Loucy (cell line): Measurements from ENCODE around the gene CSF3R.

Experiments used
- H2AFZ ChIP-seq: fragments of 200-600 bp; sonication (generic); 2 replicates; pipeline ENCODE4 v1.6.0; 2016; ENCODE audit warnings: antibody characterized with exemption, mild to moderate bottlenecking, low read length, moderate library complexity
- H3F3A ChIP-seq: fragments of 200-600 bp; 2 replicates; pipeline ENCODE4 v1.6.0; 2016; ENCODE audit warnings: antibody characterized with exemption, low read depth, mild to moderate bottlenecking
- H3K27me3 ChIP-seq: fragments of 200-600 bp; sonication (generic); 2 replicates; pipeline ENCODE4 v1.6.1; 2014; ENCODE audit warnings: low read length, mild to moderate bottlenecking; ENCODE audit not compliant: insufficient read depth, poor library complexity, severe bottlenecking
- H3K36me3 ChIP-seq: fragments of 200-600 bp; sonication (generic); 2 replicates; pipeline ENCODE4 v1.6.1; 2016; ENCODE audit warnings: low read length; ENCODE audit not compliant: insufficient read depth
- H3K4me1 ChIP-seq: fragments of 200-600 bp; sonication (generic); 2 replicates; pipeline ENCODE4 v1.5.1; 2014; ENCODE audit warnings: low read length, mild to moderate bottlenecking; ENCODE audit not compliant: insufficient read depth, poor library complexity, severe bottlenecking
- H3K4me2 ChIP-seq: fragments of 200-600 bp; sonication (generic); 2 replicates; pipeline ENCODE4 v1.6.0; 2014; ENCODE audit warnings: antibody characterized with exemption, low read length, low read depth, mild to moderate bottlenecking; ENCODE audit not compliant: poor library complexity, severe bottlenecking
- H3K4me3 ChIP-seq: fragments of 200-600 bp; sonication (generic); 2 replicates; pipeline ENCODE4 v1.5.1; 2014; ENCODE audit warnings: low read length, mild to moderate bottlenecking, mixed read lengths; ENCODE audit not compliant: poor library complexity, severe bottlenecking
- H3K79me2 ChIP-seq: fragments of 200-600 bp; sonication (generic); 2 replicates; pipeline ENCODE4 v1.6.1; 2014; ENCODE audit warnings: low read length; ENCODE audit not compliant: insufficient read depth
- H3K9ac ChIP-seq: fragments of 200-600 bp; sonication (generic); 2 replicates; pipeline ENCODE4 v1.6.0; 2014; ENCODE audit warnings: mild to moderate bottlenecking, low read depth, low read length, moderate library complexity; ENCODE audit not compliant: poor library complexity, severe bottlenecking
- H3K9me2 ChIP-seq: fragments of 200-600 bp; sonication (generic); replicated peaks from 2 replicates; pipeline ENCODE4 v1.6.1; 2016; ENCODE audit warnings: low read depth, low read length, mixed read lengths
- H3K9me3 ChIP-seq: fragments of 200-600 bp; sonication (generic); 2 replicates; pipeline ENCODE4 v1.6.1; 2014; ENCODE audit warnings: mild to moderate bottlenecking, antibody characterized with exemption, low read length, low read depth; ENCODE audit not compliant: insufficient read depth
- H4K20me1 ChIP-seq: fragments of 200-600 bp; sonication (generic); 2 replicates; pipeline ENCODE4 v1.6.0; 2014; ENCODE audit warnings: antibody characterized with exemption, low read length, mild to moderate bottlenecking; ENCODE audit not compliant: insufficient read depth, poor library complexity, severe bottlenecking
- EZH2phosphoT487 ChIP-seq: fragments of 200-600 bp; IDR thresholded peaks from 2 replicates; pipeline ENCODE4 v1.6.1; 2018; ENCODE audit warnings: antibody characterized with exemption, mild to moderate bottlenecking, moderate library complexity, borderline replicate concordance
- TF ChIP-seq, protein P1 (sequence below): fragments of 200-600 bp; sonication (generic); conservative IDR thresholded peaks from 2 replicates; pipeline ENCODE4 v1.5.1; 2014; ENCODE audit warnings: mild to moderate bottlenecking, antibody characterized with exemption, low read length

Gene CSF3R

DNA sequence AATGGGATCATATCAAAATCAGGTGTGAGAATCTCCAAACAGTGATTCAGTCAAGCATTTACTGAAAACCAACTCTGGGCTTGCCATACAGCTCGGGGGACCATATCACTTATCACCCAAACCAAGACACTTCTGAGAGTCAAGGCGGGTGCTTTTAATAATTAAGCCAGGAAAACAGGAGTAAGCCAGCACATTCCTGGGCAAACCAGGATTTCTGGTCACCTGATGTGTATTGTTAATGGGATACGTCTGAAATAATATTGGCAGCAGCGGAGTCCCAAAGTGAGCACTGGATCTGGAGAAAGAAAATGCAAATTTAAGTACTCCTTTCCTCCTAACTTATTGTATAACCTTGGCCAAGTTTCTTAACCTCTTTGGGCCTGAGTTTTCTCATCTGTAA is 50.1 kb downstream of the CSF3R start:
- no peaks in the 10 kb centered on the region for H3K27me3 ChIP-seq
- H3K9ac ChIP-seq, result no peak overlapping the region
- H3K79me2 ChIP-seq, result no peaks in the 10 kb centered on the region
- H4K20me1 ChIP-seq, result no peaks in the 10 kb centered on the region
- H3K9me3 ChIP-seq, result no peaks in the 10 kb centered on the region
- no peaks in the 10 kb centered on the region for H3F3A ChIP-seq
- no peak overlapping the region for H3K4me2 ChIP-seq
- no peak overlapping the region for H3K4me3 ChIP-seq
- H3K4me1 ChIP-seq, result no peaks in the 10 kb centered on the region
- TF ChIP-seq, protein P1, sequence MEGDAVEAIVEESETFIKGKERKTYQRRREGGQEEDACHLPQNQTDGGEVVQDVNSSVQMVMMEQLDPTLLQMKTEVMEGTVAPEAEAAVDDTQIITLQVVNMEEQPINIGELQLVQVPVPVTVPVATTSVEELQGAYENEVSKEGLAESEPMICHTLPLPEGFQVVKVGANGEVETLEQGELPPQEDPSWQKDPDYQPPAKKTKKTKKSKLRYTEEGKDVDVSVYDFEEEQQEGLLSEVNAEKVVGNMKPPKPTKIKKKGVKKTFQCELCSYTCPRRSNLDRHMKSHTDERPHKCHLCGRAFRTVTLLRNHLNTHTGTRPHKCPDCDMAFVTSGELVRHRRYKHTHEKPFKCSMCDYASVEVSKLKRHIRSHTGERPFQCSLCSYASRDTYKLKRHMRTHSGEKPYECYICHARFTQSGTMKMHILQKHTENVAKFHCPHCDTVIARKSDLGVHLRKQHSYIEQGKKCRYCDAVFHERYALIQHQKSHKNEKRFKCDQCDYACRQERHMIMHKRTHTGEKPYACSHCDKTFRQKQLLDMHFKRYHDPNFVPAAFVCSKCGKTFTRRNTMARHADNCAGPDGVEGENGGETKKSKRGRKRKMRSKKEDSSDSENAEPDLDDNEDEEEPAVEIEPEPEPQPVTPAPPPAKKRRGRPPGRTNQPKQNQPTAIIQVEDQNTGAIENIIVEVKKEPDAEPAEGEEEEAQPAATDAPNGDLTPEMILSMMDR, result no peak
- no peak for TF ChIP-seq EZH2phosphoT487
- no peak overlapping the region for H2AFZ ChIP-seq
- no peaks in the 10 kb centered on the region for H3K9me2 ChIP-seq
- H3K36me3 ChIP-seq, result no peaks in the 10 kb centered on the region

DNA sequence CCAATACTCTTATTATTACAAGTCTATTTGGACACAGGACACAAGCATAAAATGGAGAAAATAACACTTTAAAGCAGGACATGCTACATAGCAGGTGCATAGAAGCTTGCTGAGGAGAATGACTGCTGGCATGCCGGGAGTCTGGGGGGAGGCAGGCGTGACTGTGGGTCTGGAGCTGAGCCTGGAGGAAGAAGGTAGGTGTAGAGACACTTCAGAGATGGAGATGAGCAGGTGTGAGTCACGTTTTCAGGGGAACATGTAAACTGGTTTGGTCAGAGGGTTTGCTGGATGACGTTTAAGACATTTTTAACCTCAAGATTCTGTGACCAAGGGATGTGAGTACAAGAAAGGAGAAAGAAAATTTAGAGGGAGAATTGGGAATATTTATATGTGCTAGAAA is 56.9 kb downstream of the CSF3R start:
- Histone ChIP-seq H3K4me1 (no peaks in the 10 kb centered on the region), H3K9me3 (no peaks in the 10 kb centered on the region), H2AFZ (no peak overlapping the region), H3K4me3 (no peak overlapping the region), H3K79me2 (no peaks in the 10 kb centered on the region), H3K9ac (no peak overlapping the region), H3F3A (no peaks in the 10 kb centered on the region), H3K4me2 (no peak overlapping the region), H3K36me3 (no peaks in the 10 kb centered on the region), H3K27me3 (no peaks in the 10 kb centered on the region), H3K9me2 (no peaks in the 10 kb centered on the region), H4K20me1 (no peaks in the 10 kb centered on the region)
- no peak for TF ChIP-seq EZH2phosphoT487
- TF ChIP-seq, protein P1, result no peak

DNA sequence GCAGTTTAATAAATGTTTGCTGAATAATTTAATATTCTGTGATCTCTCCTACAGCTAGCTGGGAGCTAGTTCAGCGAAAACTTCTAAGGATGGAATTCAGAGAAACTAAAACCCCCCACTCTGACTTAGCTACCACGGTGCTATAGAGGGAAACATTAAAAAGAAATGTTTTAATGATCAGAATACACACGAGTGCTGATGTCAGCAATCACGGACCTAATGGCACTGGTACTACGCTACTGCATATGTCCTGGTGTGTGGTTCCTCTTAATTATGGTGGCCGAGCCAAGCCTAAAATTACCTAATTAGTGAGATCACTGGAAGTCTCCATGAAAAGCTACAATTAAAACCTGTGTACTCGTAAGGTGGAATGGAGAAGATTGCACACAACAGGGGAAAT is 61.1 kb downstream of the CSF3R start:
- Histone ChIP-seq H3K9ac (peak overlapping the region; percentile 9), H3K4me2 (no peak overlapping the region), H3K9me2 (no peaks in the 10 kb centered on the region), H3F3A (no peaks in the 10 kb centered on the region), H2AFZ (no peak overlapping the region), H3K79me2 (no peaks in the 10 kb centered on the region), H3K9me3 (no peaks in the 10 kb centered on the region), H3K36me3 (no peaks in the 10 kb centered on the region), H3K4me3 (no peak overlapping the region), H4K20me1 (no peaks in the 10 kb centered on the region), H3K27me3 (no peaks in the 10 kb centered on the region), H3K4me1 (peaks cover 6% of the 10 kb centered on the region)
- no peak for TF ChIP-seq EZH2phosphoT487
- TF ChIP-seq, protein P1, result no peak
